HEK293 (cell line): ENCODE measurements around the gene ZBTB14.

ENCODE experiments used
- GLI2 ChIP-seq: fragments of 450-650 bp; formaldehyde crosslinking; IDR thresholded peaks from 2 replicates; pipeline ENCODE4; 2017; ENCODE audit warnings: missing biosample characterization, missing genetic modification characterization, low read depth, borderline replicate concordance
- GLIS1 ChIP-seq: fragments of 450-650 bp; formaldehyde crosslinking; IDR thresholded peaks from 2 replicates; pipeline ENCODE4 v1.5.1; 2016; ENCODE audit warnings: missing biosample characterization, missing genetic modification characterization
- GLIS2 ChIP-seq: fragments of 450-650 bp; formaldehyde crosslinking; IDR thresholded peaks from 2 replicates; pipeline ENCODE4 v1.5.1; 2016; ENCODE audit warnings: missing biosample characterization, missing genetic modification characterization
- HOXA7 ChIP-seq: sonication (generic); formaldehyde crosslinking; IDR thresholded peaks from 2 replicates; pipeline ENCODE4 v1.8.1; 2022; ENCODE audit warnings: missing genetic modification reagents, borderline replicate concordance
- HOXC10 ChIP-seq: sonication (generic); formaldehyde crosslinking; IDR thresholded peaks from 2 replicates; pipeline ENCODE4 v1.8.1; 2023; ENCODE audit warnings: mild to moderate bottlenecking, missing genetic modification reagents
- KLF7 ChIP-seq: fragments of 450-650 bp; formaldehyde crosslinking; IDR thresholded peaks from 2 replicates; pipeline ENCODE4 v1.5.1; 2016; ENCODE audit warnings: missing biosample characterization, missing genetic modification characterization, borderline replicate concordance
- KLF9 ChIP-seq: fragments of 450-650 bp; formaldehyde crosslinking; IDR thresholded peaks from 2 replicates; pipeline ENCODE4 v1.5.1; 2016; ENCODE audit warnings: missing biosample characterization, missing genetic modification characterization, low read depth
- SALL2 ChIP-seq: fragments of 450-650 bp; formaldehyde crosslinking; IDR thresholded peaks from 2 replicates; pipeline ENCODE4 v1.5.0; 2017; ENCODE audit warnings: missing biosample characterization, mild to moderate bottlenecking, missing genetic modification characterization, borderline replicate concordance
- SP3 ChIP-seq: fragments of 450-650 bp; formaldehyde crosslinking; IDR thresholded peaks from 2 replicates; pipeline ENCODE4 v1.5.1; 2016; ENCODE audit warnings: missing biosample characterization, missing genetic modification characterization
- ZBTB20 ChIP-seq: fragments of 450-650 bp; formaldehyde crosslinking; IDR thresholded peaks from 2 replicates; pipeline ENCODE4 v1.5.1; 2016; ENCODE audit warnings: missing biosample characterization, missing genetic modification characterization
- ZIC2 ChIP-seq: fragments of 450-650 bp; formaldehyde crosslinking; IDR thresholded peaks from 2 replicates; pipeline ENCODE4 v1.5.1; 2016; ENCODE audit warnings: missing biosample characterization, missing genetic modification characterization
- ZNF138 ChIP-seq: fragments of 450-650 bp; formaldehyde crosslinking; IDR thresholded peaks from 2 replicates; pipeline ENCODE4 v1.5.1; 2016; ENCODE audit warnings: missing biosample characterization, missing genetic modification characterization, borderline replicate concordance
- ZNF354C ChIP-seq: fragments of 450-650 bp; formaldehyde crosslinking; IDR thresholded peaks from 2 replicates; pipeline ENCODE4 v1.5.1; 2016; ENCODE audit warnings: missing biosample characterization, missing genetic modification characterization, low read depth, borderline replicate concordance
- ZNF362 ChIP-seq: fragments of 450-650 bp; formaldehyde crosslinking; IDR thresholded peaks from 2 replicates; pipeline ENCODE4 v1.5.1; 2016; ENCODE audit warnings: missing biosample characterization, missing genetic modification characterization
- ZNF394 ChIP-seq: fragments of 450-650 bp; formaldehyde crosslinking; IDR thresholded peaks from 2 replicates; pipeline ENCODE4 v1.5.1; 2016; ENCODE audit warnings: missing biosample characterization, missing genetic modification characterization, mild to moderate bottlenecking, moderate library complexity, borderline replicate concordance
- ZNF423 ChIP-seq: fragments of 450-650 bp; formaldehyde crosslinking; IDR thresholded peaks from 2 replicates; pipeline ENCODE4 v1.5.1; 2016; ENCODE audit warnings: missing biosample characterization, missing genetic modification characterization
- ZNF501 ChIP-seq: fragments of 450-650 bp; formaldehyde crosslinking; IDR thresholded peaks from 2 replicates; pipeline ENCODE4 v1.5.1; 2016; ENCODE audit warnings: missing biosample characterization, missing genetic modification characterization
- ZNF521 ChIP-seq: fragments of 450-650 bp; formaldehyde crosslinking; IDR thresholded peaks from 2 replicates; pipeline ENCODE4 v1.5.1; 2017; ENCODE audit warnings: missing biosample characterization, mild to moderate bottlenecking, missing genetic modification characterization
- ZNF571 ChIP-seq: fragments of 450-650 bp; formaldehyde crosslinking; IDR thresholded peaks from 2 replicates; pipeline ENCODE4 v1.5.0; 2017; ENCODE audit warnings: missing biosample characterization, missing genetic modification characterization
- ZNF585B ChIP-seq: fragments of 450-650 bp; formaldehyde crosslinking; IDR thresholded peaks from 2 replicates; pipeline ENCODE4 v1.5.1; 2016; ENCODE audit warnings: missing biosample characterization, missing genetic modification characterization
- ZNF707 ChIP-seq: fragments of 450-650 bp; formaldehyde crosslinking; IDR thresholded peaks from 2 replicates; pipeline ENCODE4 v1.5.1; 2016; ENCODE audit warnings: missing biosample characterization, missing genetic modification characterization
- ZSCAN18 ChIP-seq: fragments of 450-650 bp; formaldehyde crosslinking; IDR thresholded peaks from 2 replicates; pipeline ENCODE4 v1.5.1; 2016; ENCODE audit warnings: missing biosample characterization, missing genetic modification characterization
- ZXDB ChIP-seq: fragments of 450-650 bp; formaldehyde crosslinking; IDR thresholded peaks from 2 replicates; pipeline ENCODE4 v1.5.1; 2016; ENCODE audit warnings: missing biosample characterization, missing genetic modification characterization
- TF ChIP-seq, protein P1 (sequence below): fragments of 450-650 bp; formaldehyde crosslinking; IDR thresholded peaks from 2 replicates; pipeline ENCODE4 v1.5.1; 2016; ENCODE audit warnings: missing biosample characterization, missing genetic modification characterization
- TF ChIP-seq, protein P2 (sequence below): fragments of 450-650 bp; formaldehyde crosslinking; IDR thresholded peaks from 2 replicates; pipeline ENCODE4 v1.5.1; 2016; ENCODE audit warnings: missing biosample characterization, missing genetic modification characterization
- TF ChIP-seq, protein P3 (sequence below): fragments of 450-650 bp; formaldehyde crosslinking; IDR thresholded peaks from 2 replicates; pipeline ENCODE4 v1.5.1; 2016; ENCODE audit warnings: missing biosample characterization, missing genetic modification characterization
- TF ChIP-seq, protein P4 (sequence below): IDR thresholded peaks from 2 replicates; pipeline ENCODE4 v1.6.1; 2011; ENCODE audit warnings: mild to moderate bottlenecking, low read depth, low read length, borderline replicate concordance
- TF ChIP-seq, protein P5 (sequence below): fragments of 450-650 bp; formaldehyde crosslinking; IDR thresholded peaks from 2 replicates; pipeline ENCODE4 v1.5.1; 2017; ENCODE audit warnings: missing biosample characterization, missing genetic modification characterization

ZBTB14 gene

GRCh38 chr18:5296706-5297320, 1.3 kb upstream of the ZBTB14 start (continued):
- no peak for TF ChIP-seq ZNF571
- TF ChIP-seq, protein P1, sequence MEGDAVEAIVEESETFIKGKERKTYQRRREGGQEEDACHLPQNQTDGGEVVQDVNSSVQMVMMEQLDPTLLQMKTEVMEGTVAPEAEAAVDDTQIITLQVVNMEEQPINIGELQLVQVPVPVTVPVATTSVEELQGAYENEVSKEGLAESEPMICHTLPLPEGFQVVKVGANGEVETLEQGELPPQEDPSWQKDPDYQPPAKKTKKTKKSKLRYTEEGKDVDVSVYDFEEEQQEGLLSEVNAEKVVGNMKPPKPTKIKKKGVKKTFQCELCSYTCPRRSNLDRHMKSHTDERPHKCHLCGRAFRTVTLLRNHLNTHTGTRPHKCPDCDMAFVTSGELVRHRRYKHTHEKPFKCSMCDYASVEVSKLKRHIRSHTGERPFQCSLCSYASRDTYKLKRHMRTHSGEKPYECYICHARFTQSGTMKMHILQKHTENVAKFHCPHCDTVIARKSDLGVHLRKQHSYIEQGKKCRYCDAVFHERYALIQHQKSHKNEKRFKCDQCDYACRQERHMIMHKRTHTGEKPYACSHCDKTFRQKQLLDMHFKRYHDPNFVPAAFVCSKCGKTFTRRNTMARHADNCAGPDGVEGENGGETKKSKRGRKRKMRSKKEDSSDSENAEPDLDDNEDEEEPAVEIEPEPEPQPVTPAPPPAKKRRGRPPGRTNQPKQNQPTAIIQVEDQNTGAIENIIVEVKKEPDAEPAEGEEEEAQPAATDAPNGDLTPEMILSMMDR (tag by site-specific recombination), result no peak
- TF ChIP-seq HOXC10 (CRISPR knock-in tag), result no peak
- no peak for TF ChIP-seq ZNF362
- TF ChIP-seq ZNF707 (tag by site-specific recombination), result no peak
- peak; percentile 53; the same call in 1 of the 2 replicates for TF ChIP-seq GLIS2 (tag by site-specific recombination)
- TF ChIP-seq ZNF423 (tag by site-specific recombination), result no peak
- peak; percentile 70 for TF ChIP-seq ZXDB (tag by site-specific recombination)
- no peak for TF ChIP-seq HOXA7 (CRISPR knock-in tag)
- no peak for TF ChIP-seq SALL2 (tag by site-specific recombination)
- TF ChIP-seq KLF7 (tag by site-specific recombination), result no peak
- no peak for TF ChIP-seq ZNF521 (tag by site-specific recombination)
- TF ChIP-seq ZNF394 (tag by site-specific recombination), result 0 out of 2 replicates have a peak, but pooled peaks have one; percentile 17
- peak; percentile 35 for TF ChIP-seq SP3 (tag by site-specific recombination)
- TF ChIP-seq, protein P2, sequence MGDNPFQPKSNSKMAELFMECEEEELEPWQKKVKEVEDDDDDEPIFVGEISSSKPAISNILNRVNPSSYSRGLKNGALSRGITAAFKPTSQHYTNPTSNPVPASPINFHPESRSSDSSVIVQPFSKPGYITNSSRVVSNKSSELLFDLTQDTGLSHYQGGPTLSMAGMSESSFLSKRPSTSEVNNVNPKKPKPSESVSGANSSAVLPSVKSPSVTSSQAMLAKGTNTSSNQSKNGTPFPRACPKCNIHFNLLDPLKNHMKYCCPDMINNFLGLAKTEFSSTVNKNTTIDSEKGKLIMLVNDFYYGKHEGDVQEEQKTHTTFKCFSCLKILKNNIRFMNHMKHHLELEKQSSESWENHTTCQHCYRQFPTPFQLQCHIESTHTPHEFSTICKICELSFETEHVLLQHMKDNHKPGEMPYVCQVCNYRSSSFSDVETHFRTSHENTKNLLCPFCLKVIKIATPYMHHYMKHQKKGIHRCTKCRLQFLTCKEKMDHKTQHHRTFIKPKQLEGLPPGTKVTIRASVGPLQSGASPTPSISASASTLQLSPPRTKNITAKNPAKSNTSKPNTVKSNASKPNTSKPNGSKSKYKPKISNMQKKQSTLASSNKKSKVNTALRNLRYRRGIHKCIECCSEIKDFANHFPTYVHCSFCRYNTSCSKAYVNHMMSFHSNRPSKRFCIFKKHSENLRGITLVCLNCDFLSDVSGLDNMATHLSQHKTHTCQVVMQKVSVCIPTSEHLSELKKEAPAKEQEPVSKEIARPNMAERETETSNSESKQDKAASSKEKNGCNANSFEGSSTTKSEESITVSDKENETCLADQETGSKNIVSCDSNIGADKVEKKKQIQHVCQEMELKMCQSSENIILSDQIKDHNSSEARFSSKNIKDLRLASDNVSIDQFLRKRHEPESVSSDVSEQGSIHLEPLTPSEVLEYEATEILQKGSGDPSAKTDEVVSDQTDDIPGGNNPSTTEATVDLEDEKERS (tag by site-specific recombination), result no peak
- TF ChIP-seq, protein P3, sequence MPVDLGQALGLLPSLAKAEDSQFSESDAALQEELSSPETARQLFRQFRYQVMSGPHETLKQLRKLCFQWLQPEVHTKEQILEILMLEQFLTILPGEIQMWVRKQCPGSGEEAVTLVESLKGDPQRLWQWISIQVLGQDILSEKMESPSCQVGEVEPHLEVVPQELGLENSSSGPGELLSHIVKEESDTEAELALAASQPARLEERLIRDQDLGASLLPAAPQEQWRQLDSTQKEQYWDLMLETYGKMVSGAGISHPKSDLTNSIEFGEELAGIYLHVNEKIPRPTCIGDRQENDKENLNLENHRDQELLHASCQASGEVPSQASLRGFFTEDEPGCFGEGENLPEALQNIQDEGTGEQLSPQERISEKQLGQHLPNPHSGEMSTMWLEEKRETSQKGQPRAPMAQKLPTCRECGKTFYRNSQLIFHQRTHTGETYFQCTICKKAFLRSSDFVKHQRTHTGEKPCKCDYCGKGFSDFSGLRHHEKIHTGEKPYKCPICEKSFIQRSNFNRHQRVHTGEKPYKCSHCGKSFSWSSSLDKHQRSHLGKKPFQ, result no peak
- TF ChIP-seq ZBTB20 (tag by site-specific recombination), result peak; percentile 39; the same call in 1 of the 2 replicates
- no peak for TF ChIP-seq GLI2 (tag by site-specific recombination)
- TF ChIP-seq ZNF138 (tag by site-specific recombination), result no peak
- no peak for TF ChIP-seq KLF9 (tag by site-specific recombination)
- TF ChIP-seq ZSCAN18 (tag by site-specific recombination), result no peak
- no peak for TF ChIP-seq ZNF354C (tag by site-specific recombination)
- no peak for TF ChIP-seq ZNF585B
- TF ChIP-seq, protein P4, sequence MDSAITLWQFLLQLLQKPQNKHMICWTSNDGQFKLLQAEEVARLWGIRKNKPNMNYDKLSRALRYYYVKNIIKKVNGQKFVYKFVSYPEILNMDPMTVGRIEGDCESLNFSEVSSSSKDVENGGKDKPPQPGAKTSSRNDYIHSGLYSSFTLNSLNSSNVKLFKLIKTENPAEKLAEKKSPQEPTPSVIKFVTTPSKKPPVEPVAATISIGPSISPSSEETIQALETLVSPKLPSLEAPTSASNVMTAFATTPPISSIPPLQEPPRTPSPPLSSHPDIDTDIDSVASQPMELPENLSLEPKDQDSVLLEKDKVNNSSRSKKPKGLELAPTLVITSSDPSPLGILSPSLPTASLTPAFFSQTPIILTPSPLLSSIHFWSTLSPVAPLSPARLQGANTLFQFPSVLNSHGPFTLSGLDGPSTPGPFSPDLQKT, result no peak
- TF ChIP-seq, protein P5, sequence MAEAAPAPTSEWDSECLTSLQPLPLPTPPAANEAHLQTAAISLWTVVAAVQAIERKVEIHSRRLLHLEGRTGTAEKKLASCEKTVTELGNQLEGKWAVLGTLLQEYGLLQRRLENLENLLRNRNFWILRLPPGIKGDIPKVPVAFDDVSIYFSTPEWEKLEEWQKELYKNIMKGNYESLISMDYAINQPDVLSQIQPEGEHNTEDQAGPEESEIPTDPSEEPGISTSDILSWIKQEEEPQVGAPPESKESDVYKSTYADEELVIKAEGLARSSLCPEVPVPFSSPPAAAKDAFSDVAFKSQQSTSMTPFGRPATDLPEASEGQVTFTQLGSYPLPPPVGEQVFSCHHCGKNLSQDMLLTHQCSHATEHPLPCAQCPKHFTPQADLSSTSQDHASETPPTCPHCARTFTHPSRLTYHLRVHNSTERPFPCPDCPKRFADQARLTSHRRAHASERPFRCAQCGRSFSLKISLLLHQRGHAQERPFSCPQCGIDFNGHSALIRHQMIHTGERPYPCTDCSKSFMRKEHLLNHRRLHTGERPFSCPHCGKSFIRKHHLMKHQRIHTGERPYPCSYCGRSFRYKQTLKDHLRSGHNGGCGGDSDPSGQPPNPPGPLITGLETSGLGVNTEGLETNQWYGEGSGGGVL (tag by site-specific recombination), result no peak
- no peak for TF ChIP-seq ZIC2 (tag by site-specific recombination)
- TF ChIP-seq GLIS1 (tag by site-specific recombination), result peak; percentile 32; the same call in 1 of the 2 replicates
- 0 out of 2 replicates have a peak, but pooled peaks have one; percentile 61 for TF ChIP-seq ZNF501 (tag by site-specific recombination)
